IPS-18c (cell line): ENCODE results near the gene ABHD2.
A peak's percentile ranks its signal among the peaks of the same experiment; 100 is the strongest.
"Not testable (repeated sequence)": the region's sequence is repeated elsewhere in the genome, so short reads cannot be mapped to it uniquely, and the experiment has no call there.

Source experiments
- H3K4me3 ChIP-seq: 2 replicates; pipeline ENCODE4 v1.7.0; 2013; ENCODE audit warnings: low read depth, mild to moderate bottlenecking, low read length, moderate library complexity; ENCODE audit not compliant: insufficient read depth
- H3K9me3 ChIP-seq: one replicate; pipeline ENCODE4 v1.6.1; 2013; ENCODE audit warnings: mild to moderate bottlenecking, low read length, moderate library complexity; ENCODE audit not compliant: control insufficient read depth, insufficient read depth

ABHD2 gene

DNA sequence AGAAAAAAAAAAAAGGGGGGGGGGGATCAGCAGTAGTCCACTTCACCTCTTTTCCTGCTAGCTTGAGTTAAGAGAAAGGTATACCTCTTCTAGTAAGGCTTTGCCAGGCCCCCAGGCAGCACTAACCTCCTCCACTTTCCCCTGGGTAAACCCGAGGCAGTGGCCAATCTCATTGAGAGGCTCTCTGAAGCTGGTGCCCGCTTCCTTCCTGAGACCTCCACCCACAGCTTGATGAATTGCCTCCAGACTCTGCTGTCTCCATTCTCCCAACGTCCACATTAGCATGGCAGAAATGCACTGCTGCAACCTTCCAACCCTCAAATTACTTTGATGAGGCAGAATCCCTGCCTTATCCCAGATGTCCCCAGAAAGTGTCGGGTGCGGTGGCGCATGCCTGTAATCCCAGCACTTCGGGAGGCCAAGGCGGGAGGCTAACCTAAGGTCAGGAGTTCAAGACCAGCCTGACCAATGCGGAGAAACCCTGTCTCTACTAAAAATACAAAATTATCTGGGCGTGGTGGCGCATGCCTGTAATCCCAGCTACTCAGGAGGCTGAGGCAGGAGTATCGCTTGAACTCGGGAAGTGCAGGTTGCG lies 117.8 kb downstream of the ABHD2 start:
- H3K4me3 ChIP-seq = no peak overlapping the region
- no peaks in the 10 kb centered on the region for H3K9me3 ChIP-seq

DNA sequence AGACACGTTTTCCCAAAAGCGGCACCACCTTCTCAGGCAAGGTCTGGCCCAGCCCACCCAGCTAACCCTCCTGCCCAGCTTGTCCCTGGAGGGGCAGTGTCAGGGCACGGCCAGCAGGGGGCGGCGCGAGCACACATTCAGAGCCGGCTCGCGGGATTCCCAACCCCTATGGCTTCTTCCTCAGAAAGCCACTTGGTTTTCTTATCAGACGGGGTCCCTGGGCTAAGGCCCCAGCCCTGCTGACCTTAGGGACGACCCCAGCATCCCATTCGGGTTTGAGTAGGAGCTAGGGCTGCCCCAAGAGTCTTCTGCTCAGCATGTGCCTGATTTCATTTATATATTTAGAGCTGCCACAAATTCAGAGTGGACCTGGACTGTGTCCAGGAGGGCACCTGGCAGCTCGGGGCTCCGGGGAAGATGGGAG lies 118.7 kb downstream of the ABHD2 start:
- Histone ChIP-seq H3K4me3 (no peak overlapping the region), H3K9me3 (no peaks in the 10 kb centered on the region)

DNA sequence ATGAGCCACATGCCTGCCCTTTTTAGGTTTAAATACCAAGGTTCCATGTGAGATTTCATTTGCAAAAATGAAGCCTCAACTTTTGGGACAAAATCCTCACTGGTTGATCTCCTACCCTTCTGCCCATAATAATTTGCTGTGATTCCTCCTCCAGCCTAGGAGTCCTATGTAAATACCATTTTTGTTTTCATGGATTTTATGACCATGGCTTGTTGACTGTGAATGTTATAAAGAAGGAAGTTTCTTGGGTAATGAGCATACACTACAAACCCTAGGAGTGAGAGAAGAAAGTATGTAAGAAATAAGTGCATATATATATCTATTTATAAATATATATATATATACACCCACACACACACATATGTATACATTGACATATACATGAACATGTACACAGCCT lies 120.0 kb downstream of the ABHD2 start:
- no peak overlapping the region for H3K4me3 ChIP-seq
- no peaks in the 10 kb centered on the region for H3K9me3 ChIP-seq

DNA sequence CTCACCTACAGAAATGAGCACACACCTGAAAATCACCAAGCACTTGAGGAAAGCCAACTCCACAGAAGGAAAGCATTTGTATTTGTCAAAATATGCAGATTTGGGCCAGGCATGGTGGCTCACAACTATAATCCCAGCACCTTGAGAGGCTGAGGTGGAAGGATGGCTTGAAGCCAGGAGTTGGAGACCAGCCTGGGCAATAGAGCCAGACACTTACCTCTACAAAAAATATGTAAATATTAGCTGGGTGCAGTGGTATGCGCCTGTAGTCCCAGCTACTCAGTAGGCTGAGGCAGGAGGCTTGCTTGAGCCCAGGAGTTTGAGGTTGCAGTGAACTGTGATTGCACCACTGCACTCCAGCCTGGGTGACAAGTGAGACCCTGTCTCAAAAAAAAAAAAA lies 120.8 kb downstream of the ABHD2 start:
- H3K4me3 ChIP-seq = no peak overlapping the region
- no peaks in the 10 kb centered on the region for H3K9me3 ChIP-seq

DNA sequence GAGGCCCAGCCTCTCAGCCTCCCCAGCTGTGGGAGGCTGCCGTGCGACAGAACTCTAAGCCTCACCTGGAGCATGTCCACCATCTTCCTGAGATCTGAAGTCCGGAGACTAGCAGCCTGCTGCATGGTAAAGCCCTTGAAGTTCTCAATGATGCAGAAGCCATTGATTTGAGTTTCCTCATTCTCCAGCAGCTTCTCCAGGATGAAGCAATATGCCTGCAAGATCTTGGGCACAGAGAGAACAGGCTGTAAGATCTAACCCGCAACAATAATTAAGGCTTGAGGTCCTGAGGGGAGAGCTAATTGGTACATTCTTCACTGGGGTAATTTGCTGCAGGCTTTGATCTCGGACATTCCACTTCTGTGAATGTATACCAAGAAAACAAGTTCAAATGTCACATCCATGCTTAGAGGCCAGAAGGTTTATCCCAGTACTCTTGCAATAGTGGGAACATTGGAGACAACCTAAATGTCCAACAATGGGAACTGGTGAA lies 123.5 kb downstream of the ABHD2 start:
- Histone ChIP-seq H3K9me3 (no peaks in the 10 kb centered on the region), H3K4me3 (no peak overlapping the region)

DNA sequence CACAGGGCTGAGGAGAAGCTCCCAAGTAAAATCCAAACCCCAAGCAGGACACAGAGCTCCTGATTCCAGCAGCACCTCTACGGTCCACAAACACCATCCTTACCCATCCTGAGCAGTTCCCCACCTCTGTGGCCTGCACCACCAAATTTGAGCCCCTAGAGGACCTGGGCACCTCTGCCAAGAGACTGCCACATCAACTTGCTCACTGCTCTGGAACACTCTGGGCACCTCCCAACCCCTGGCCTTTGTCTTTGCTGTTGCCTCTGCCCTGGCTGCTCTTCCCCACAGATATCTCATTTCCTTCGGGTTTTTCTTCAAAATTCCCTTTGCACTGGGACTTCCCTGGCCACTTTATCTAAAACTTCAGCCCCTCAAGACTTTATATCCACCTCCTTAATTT lies 127.4 kb downstream of the ABHD2 start:
- Histone ChIP-seq H3K9me3 (no peaks in the 10 kb centered on the region), H3K4me3 (no peak overlapping the region)

DNA sequence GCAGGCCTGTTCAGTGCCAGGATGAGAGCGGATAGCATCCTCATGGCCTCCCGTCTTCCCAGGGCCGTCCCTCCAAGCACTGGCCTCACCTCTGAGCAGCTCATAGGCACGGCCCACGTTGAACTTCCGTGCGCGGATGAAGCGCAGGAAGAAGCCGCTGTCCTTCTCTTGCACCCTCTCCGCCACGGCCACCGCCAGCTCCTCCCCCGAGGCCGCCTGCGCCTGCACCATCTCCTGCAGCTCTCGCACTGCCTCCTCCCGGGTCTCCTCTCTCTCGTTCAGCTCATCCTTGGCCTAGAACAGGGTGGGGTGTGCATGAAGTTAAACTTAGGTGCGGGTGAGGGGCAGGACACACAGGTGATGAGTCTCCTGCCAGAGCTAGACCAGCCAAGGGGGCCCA lies 128.8 kb downstream of the ABHD2 start:
- no peak overlapping the region for H3K4me3 ChIP-seq

DNA sequence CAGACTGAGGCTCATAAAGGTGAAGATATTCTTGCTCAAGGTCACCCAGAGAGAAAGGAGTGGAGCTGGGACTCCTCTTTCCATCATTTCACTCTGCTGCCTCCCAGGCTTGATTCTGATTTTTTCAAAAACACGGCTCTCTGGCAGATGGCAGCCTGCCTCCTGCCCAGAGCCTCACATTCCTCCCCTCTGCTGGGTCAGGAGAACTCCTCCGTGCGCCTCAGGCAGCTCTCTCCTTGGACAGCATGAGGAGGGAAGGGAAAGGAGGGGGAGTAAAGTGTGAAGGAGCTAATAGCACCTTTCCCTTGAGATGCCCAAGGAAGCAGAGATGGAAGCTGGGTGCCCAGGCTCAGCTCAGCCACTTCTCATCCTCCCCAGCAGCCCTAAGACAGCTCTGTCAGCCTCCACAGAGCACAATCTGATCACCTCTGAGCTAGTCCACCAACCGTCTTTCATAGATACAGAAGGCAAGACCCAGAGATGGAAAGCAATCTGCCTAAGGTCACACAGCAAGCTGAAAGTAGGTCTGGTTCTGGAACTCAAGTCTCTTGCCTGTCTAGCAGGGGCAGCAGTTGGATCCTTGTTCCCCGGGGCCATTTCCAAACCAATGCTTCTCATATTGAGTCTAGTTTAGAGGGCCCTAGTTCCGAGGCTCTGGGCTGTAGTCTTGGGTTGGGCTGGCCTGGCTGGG lies 129.6 kb downstream of the ABHD2 start:
- Histone ChIP-seq H3K9me3 (no peaks in the 10 kb centered on the region), H3K4me3 (no peak overlapping the region)

More for the DNA sequence above, 128.8 kb downstream of the ABHD2 start:
- no peaks in the 10 kb centered on the region for H3K9me3 ChIP-seq

DNA sequence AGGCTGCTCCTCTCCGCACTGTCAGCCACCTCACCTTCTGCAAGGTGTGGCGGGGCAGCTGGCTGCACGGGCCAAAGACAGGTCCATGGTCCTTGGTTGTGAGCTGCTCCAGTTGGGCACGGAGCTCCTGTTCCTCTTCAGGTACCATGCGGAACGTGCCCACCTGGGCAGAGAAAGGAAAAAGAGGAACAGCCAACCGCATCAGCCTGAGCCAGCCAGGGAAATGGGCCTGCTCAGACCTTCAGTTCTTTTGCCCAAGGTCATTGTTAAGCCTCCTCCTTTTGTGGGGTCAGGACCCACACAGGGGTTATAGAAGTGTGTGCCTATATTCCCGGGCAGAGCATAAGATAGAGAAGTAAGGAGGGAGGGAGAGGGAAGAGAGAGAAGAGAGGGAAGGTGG lies 130.3 kb downstream of the ABHD2 start:
- no peaks in the 10 kb centered on the region for H3K9me3 ChIP-seq
- no peak overlapping the region for H3K4me3 ChIP-seq

DNA sequence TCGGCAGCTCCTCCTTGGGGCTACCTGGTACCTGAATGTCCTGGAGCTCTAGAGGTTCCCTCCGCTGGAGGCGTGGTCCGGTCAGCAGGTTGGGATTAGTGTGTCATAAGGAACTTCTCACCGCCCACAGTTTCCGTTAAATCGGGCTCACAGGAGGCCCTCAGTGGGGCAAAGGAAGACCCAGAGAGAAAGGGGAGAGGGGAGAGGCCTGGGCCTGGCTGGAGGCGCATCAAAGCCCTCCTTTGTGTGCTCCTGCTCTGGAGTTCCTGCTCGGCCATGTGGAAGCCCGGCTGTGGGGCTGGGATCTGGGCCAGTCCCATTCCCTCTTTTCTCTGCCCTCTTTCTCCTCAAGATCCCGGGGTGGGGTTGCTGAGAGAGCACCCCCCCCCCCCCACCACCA lies 133.3 kb downstream of the ABHD2 start, which contains the start of gene RLBP1:
Gene RLBP1 (minus strand): TSS at position 37 of the 400 bp plus-strand sequence. CDS start 2,604 bp downstream, outside the sequence.
- no peaks in the 10 kb centered on the region for H3K9me3 ChIP-seq
- peak within 1 kb of the TSS; percentile 10; the same call in 1 of the 2 replicates for H3K4me3 ChIP-seq

DNA sequence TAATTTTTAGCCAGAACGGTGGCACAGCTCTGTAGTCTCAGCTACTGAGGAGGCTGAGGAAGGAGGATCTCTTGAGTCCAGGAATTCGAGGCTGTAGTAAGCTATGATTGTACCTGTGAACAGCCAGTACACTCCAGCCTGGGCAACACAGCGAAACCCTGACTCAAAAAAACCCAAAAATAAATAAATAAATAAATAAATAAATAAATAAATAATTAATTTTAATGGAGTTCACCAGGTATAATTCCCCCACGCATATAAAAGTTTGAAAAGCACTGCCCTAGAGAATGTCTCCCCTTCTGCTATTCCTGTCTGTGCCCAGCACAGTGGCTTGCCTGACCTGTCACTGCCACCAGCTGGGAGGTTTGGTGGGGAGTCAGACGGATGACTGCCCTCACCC lies 137.3 kb downstream of the ABHD2 start:
- Histone ChIP-seq H3K4me3 (no peak overlapping the region), H3K9me3 (no peaks in the 10 kb centered on the region)

DNA sequence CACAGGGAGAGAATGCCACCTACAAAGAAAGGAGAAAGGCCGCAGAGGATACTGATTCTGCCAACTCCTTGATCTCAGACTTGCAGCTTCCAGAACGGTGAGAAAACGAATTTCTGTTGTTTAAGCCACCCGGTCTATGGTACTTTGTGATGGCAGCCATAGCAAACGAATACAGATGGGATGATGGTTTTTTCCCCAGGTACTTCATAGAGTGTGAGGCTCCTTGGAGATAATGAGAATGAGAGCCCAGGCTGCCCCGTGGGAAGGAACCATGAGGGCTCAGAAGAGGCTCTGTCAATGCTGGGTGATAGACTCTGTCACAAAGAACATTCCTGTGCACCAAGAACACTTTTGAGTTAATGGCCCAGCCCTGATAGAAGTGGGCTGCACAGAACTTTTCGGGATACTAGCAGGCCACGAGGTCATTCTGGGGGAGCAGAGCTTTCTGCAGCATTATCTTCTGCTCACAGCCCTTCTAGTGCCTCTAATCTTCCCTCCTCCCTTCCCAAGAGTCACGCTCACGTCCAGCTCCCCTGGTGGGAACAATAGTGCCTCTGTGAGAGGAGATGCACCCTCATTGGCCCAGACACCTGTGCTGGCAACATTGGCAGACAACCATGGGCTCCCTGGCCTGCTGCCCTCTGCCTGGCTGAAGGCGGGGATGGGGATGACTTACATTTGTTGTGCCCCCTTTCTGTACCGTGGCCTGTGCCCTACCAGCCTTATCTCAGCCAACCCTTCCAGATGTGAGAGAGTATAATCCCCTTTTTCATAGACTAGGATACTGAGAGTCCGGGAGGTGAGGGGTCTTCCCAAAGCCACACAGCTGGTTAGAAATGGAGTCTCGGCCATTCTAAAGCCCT lies 138.3 kb downstream of the ABHD2 start:
- no peak overlapping the region for H3K4me3 ChIP-seq

DNA sequence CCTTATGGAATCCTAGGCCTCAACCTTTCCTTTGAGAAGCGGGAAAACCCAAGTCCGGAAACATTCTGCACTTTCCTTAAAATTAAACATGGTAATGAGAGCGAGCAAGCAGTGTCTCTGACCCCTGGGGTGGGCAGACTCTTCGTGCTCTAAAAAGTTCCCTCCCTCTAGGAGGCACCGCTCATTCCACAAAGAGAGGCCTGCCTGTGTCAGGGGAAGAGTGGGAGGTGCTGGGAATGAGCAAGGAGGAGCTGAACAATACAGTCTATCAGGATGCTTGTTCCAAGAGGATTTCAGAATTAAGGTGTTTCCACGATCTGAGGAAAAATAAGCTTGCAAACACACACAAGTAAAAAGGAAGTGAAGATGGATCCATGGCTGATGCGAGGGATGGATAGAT lies 139.2 kb downstream of the ABHD2 start:
- Histone ChIP-seq H3K4me3 (no peak overlapping the region), H3K9me3 (no peaks in the 10 kb centered on the region)

More for the DNA sequence above, 138.3 kb downstream of the ABHD2 start:
- no peaks in the 10 kb centered on the region for H3K9me3 ChIP-seq

DNA sequence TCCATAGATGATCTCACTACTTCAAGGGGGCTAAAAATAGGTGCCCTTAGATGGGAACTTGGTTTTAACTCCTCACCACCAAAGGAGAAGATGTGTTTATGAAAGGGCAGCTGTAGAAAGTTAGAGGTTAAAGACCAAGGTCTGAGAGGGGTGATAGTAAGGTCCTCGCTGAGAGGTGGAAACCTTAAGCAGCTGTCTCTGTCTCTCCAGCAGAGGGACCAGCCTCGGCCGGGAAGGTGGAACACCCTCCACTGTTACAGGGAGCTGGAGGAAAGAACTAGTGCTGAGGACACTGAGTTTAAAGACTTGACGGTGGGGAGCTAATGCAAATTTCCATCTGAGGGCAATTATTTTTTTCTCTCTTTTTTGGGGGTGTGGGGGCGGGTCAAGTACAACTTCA lies 142.0 kb downstream of the ABHD2 start:
- H3K4me3 ChIP-seq = no peak overlapping the region
- no peaks in the 10 kb centered on the region for H3K9me3 ChIP-seq

DNA sequence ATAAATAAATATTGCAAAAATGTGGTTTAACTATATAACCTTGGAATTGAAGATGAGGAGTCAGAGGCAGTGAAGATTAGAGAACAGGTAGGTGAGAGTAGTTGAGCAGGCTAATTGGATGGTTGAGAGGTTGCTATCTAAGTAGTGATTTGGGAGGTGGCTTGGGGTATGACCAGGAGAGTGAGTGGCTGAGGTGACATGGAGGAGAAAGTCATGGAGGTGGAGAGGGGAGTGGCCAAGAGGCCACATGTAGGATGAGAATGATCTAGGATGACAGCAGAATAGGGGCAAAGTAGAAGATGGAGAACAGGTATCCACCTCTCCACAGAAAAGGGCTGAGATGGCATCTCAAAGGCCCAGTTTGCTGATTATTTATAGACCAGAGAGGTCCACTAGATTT lies 143.6 kb downstream of the ABHD2 start:
- no peak overlapping the region for H3K4me3 ChIP-seq
- no peaks in the 10 kb centered on the region for H3K9me3 ChIP-seq

DNA sequence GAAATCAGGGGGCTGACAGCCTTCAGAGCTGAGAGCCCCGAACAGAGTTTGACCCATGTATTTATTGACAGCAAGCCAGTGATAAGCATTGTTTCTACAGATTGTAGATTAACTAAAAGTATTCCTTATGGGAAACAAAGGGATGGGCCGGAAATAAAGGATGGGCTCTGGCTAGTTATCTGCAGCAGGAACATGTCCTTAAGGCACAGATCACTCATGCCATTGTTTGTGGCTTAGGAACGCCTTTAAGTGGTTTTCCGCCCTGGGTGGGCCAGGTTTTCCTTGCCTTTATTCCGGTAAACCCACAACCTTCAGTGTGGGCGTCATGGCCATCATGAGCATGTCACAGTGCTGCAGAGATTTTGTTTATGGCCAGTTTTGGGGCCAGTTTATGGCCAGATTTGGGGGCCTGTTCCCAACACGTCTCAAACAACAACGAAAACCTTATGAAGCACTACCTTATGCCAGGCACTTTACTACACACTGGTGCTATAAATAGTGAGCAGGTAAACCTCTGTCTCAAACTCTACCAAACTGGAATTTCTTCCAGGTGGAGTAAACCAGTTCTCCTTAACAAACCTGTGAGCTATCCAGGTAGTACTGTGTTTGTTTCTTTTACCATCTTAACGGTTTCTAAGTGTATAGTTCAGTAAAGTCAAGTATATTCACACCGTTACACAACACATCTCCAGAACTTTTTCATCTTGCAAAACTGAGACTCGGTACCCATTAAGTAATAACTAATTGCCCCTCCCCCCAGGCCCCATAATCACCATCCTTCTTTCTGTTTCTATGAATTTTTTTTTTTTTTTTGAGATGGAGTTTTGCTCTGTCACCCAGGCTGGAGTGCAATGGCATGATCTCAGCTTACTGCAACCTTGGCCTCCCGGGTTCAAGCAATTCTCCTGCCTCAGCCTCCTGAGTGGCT lies 151.9 kb downstream of the ABHD2 start:
- H3K9me3 ChIP-seq = not testable (repeated sequence)

More for the DNA sequence above, 151.9 kb downstream of the ABHD2 start:
- not testable (repeated sequence) for H3K4me3 ChIP-seq
